GM12874 (cell line): ENCODE results near the gene ELF5.

Experiments
- CTCF ChIP-seq: IDR thresholded peaks from 2 replicates; pipeline ENCODE4 v1.5.1; 2011; ENCODE audit warnings: low read depth, mild to moderate bottlenecking, control low read depth, low read length, moderate library complexity; ENCODE audit not compliant: insufficient read depth

Gene ELF5

GRCh38 chr11:34513682-34514449 is at the start of gene ELF5:
Gene ELF5 (minus strand): TSS chr11:34513794. CDS start chr11:34505749, 8,045 bp downstream.
- no peak for TF ChIP-seq CTCF

GRCh38 chr11:34562976-34563375 is 49.4 kb upstream of the ELF5 start:
- no peak for TF ChIP-seq CTCF

GRCh38 chr11:34560511-34560910 is 46.9 kb upstream of the ELF5 start:
- TF ChIP-seq CTCF: no peak

GRCh38 chr11:34558673-34559072 is 45.1 kb upstream of the ELF5 start:
- no peak for TF ChIP-seq CTCF

- TF ChIP-seq CTCF: no peak
These were observed 44.6 kb upstream of the ELF5 start for GRCh38 chr11:34558211-34558610.

- TF ChIP-seq CTCF: no peak
These were observed 38.7 kb upstream of the ELF5 start for GRCh38 chr11:34552270-34552669.

GRCh38 chr11:34549271-34549670 is 35.7 kb upstream of the ELF5 start:
- no peak for TF ChIP-seq CTCF
